PC-9 (cell line): ENCODE measurements around the gene SORT1.

Experiments
- CTCF ChIP-seq: fragments of 200-600 bp; sonication (generic); conservative IDR thresholded peaks from 2 replicates; pipeline ENCODE4 v1.6.1; 2017; ENCODE audit warnings: mixed run types, antibody characterized with exemption, mild to moderate bottlenecking, moderate library complexity
- EZH2 ChIP-seq: fragments of 200-600 bp; sonication (generic); IDR thresholded peaks from 2 replicates; pipeline ENCODE4 v1.8.0; 2017; ENCODE audit warnings: antibody characterized with exemption, low read depth

GRCh38 chr1:109275706-109276345, 121.9 kb downstream of the SORT1 start:
- TF ChIP-seq CTCF = no peak
- TF ChIP-seq EZH2 = no peak
